LNCAP (cell line): ENCODE results near the gene PARP11.

Experiments used
- TF ChIP-seq, protein P1 (sequence below): fragments of 450-650 bp; IDR thresholded peaks from 2 replicates; pipeline ENCODE4 v1.5.1; 2017; ENCODE audit warnings: mild to moderate bottlenecking

PARP11 gene, protein sequence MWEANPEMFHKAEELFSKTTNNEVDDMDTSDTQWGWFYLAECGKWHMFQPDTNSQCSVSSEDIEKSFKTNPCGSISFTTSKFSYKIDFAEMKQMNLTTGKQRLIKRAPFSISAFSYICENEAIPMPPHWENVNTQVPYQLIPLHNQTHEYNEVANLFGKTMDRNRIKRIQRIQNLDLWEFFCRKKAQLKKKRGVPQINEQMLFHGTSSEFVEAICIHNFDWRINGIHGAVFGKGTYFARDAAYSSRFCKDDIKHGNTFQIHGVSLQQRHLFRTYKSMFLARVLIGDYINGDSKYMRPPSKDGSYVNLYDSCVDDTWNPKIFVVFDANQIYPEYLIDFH

DNA sequence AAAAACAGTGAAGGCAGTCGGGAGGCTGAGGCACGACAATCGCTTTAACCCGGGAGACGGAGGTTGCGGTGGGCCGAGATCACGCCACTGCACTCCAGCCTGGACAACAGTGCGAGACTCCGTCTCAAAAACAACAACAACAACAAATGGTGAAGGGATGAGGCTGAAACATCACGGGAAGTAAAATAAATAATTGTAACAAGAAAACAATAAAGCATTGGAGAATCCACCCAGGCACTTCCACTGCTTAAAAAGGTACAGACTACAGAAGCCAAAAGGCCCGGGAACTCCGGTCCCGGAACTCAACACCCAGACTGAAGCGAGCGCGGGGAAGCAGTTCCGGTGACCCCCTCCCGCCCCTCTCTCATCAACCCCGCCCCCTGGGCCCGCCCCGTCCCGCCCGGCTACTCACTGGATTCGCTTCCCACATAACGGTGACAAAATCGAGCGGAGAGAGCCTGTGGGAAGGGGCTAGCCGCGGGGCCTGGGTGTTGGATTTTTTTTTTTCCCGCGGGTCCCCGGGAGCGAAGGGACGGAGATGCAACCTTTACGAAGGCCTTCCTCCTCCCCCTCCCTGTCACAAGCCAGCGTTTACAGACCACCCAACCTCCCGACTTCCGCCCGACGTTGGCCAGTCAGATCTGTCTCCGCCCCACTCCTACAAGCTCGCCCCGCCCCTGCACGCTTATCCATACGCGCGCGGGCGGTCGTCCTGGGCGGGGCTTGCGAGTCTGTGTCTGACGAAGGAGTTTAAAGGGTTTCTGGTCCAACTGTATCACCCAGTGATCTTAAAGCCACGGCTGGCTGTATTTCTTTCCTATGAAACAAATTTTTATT is at the start of gene PARP11:
Gene PARP11, minus strand, starts transcription at position 600 of the 837 bp plus-strand sequence. Its CDS starts 170 bp downstream, at position 430.
- TF ChIP-seq, protein P1, sequence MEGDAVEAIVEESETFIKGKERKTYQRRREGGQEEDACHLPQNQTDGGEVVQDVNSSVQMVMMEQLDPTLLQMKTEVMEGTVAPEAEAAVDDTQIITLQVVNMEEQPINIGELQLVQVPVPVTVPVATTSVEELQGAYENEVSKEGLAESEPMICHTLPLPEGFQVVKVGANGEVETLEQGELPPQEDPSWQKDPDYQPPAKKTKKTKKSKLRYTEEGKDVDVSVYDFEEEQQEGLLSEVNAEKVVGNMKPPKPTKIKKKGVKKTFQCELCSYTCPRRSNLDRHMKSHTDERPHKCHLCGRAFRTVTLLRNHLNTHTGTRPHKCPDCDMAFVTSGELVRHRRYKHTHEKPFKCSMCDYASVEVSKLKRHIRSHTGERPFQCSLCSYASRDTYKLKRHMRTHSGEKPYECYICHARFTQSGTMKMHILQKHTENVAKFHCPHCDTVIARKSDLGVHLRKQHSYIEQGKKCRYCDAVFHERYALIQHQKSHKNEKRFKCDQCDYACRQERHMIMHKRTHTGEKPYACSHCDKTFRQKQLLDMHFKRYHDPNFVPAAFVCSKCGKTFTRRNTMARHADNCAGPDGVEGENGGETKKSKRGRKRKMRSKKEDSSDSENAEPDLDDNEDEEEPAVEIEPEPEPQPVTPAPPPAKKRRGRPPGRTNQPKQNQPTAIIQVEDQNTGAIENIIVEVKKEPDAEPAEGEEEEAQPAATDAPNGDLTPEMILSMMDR, result no peak

DNA sequence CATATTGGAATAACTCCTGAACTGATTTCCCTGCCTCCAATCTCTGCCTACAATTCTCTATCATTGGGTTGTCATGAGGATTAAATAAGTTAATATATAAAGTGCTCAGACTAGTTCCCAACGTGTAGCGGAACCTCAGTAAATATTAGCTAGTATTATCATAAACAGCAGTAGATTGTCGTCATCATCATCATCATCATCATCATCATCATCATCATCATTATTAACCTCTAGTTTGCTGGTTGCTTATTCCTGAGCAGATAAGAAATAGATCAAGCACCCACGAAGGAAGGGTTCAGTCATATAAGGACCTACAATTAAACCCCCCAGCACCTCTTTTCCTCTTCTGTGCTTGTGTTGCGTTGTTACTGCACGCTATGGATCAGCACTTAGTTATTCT is 48.8 kb upstream of the PARP11 start:
- TF ChIP-seq, protein P1, result no peak

DNA sequence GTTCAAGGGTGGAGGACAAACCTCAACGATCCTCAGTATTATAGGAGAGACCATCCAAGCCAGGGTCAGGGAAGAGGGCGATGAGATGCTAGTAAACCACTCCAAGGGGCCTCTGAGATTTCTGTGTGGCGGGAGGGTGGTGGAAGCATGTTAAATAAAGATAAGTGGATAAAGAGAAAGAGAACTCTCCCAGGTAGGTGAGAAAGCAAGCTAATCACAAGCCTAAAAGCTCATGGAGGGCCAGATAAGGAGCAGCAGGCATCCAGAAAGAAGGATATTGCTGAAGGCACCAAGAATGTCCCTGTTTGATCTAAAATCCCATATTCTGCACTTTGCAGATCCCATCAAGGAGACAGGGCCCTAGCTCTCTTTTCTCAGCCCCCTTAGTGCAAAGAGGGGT is 48.3 kb upstream of the PARP11 start:
- TF ChIP-seq, protein P1, result no peak

DNA sequence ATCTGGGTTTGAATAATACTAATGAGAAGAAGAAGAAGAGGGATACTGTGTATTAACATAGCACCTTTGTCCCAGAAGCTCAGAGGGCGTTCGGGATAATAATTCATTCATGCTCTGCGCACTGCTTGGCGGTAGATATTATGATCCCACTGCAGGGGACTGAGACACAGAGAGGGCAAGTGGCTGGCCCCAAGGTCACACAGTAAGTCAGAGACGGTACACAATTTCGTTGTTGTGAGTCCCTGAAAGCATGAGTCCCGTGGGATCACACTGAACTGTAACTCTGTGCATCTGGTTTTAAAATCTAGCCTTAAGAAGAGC is 47.9 kb upstream of the PARP11 start:
- TF ChIP-seq, protein P1, result no peak

DNA sequence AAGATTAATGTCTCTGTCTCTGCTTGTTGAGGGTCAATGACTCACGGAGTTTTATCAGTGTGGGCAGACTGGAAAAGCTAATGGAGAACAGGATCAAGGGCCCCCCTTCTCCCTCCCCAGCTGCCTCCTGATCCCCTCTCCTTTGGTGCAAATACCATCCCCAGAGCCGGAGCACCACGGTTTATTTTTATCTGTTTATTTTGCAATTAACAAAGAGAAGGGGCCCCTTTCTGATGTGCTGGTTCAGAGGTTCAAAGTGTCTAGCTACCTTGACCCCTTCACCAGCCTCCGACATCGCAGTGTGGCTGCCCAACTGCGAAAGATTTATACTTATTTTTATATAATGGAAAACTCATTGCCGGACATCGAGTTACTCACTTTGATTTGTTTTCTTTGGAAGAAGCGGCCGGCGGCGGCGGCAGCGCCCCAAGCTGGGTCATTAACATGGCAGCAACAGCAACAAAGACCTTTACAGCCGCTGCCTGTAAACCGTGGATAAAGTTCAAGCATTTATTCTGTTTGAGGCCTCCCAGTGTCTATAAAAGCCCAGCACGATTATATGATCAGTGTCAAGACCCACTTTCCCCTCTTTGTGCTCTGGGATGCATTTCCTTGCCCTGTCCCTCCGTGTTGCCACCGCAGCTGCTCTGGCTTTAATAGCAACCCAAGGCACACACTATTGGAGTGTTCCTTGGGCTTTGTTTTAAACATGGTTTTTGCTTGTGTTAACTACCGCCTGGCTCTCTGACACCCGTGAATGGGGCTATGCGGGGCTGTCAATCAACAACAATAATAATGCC is 47.4 kb upstream of the PARP11 start:
- TF ChIP-seq, protein P1, result no peak

DNA sequence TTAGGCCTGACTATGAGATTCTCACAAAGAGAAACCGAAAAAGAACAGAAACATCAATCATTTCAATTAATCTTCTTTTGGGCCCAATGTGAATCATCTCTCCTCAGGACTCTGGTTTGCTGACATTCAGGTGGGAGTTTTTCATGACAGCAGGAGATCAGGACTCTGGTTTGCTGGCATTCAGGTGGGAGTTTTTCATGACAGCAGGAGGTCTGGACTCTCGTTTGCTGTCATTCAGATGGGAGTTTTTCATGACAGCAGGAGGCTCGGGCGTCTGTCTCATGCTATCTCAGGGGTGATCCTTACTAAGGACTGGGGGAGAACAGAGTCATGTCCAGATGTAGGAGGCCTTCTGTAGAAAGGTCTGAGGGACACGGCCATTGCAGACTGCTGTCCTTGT is 40.1 kb upstream of the PARP11 start:
- TF ChIP-seq, protein P1, result no peak

DNA sequence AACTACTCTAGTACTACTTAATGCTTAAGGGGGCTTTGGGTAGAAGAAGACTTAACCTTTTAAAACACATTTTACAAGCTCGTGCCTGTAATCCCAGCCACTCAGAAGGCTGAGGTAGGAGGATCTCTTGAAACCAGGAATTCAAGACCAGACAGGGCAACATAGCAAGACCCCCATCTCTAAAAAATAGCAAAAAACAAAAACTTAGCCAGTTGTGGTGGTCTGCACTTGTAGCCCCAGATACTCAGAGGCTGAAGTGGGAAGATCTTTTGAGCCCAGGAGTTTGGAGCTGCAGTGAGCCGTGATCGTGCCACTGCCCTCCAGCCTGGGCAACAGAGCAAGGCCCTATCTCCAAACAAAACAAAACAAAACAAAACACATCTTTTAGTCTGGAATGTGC is 39.7 kb upstream of the PARP11 start:
- TF ChIP-seq, protein P1, result no peak
